AG09319 (cell line): Measurements from ENCODE around the gene LMNTD1.
"Not testable (repeated sequence)": the region's sequence is repeated elsewhere in the genome, so short reads cannot be mapped to it uniquely, and the experiment has no call there.

Experiments used
- DNase-seq: peaks from one replicate; pipeline ENCODE4 v3.0.0-alpha.2; 2010; ENCODE audit warnings: low read depth; ENCODE audit errors: extremely low read depth
- CTCF ChIP-seq: IDR thresholded peaks from 2 replicates; pipeline ENCODE4 v1.5.1; 2011; ENCODE audit warnings: low read depth, mild to moderate bottlenecking, inconsistent platforms, low read length, moderate library complexity

The LMNTD1 gene

GRCh38 chr12:25494926-25495325 lies 58.2 kb downstream of the LMNTD1 start:
- no peak for TF ChIP-seq CTCF
- no peak for DNase-seq

- no peak for DNase-seq
- no peak for TF ChIP-seq CTCF
These were observed 59.4 kb downstream of the LMNTD1 start for GRCh38 chr12:25493682-25494081.

GRCh38 chr12:25491396-25492325 lies 61.4 kb downstream of the LMNTD1 start:
- no peak for TF ChIP-seq CTCF
- no peak for DNase-seq

GRCh38 chr12:25488956-25489870 lies 63.9 kb downstream of the LMNTD1 start:
- DNase-seq = not testable (repeated sequence)

- no peak for TF ChIP-seq CTCF
- DNase-seq = no peak
These were observed 70.5 kb downstream of the LMNTD1 start for GRCh38 chr12:25482625-25483024.

GRCh38 chr12:25480145-25480544 lies 72.9 kb downstream of the LMNTD1 start:
- no peak for TF ChIP-seq CTCF
- no peak for DNase-seq

GRCh38 chr12:25477217-25477616 lies 75.9 kb downstream of the LMNTD1 start:
- no peak for TF ChIP-seq CTCF
- DNase-seq = no peak
